OCI-LY1 (cell line): ENCODE results near the gene XIRP2.

ENCODE experiments used
- H2AFZ ChIP-seq: fragments of 200-600 bp; sonication (generic), shearing (Covaris generic); 2 replicates; pipeline ENCODE4 v1.6.0; 2014; ENCODE audit warnings: antibody characterized with exemption, mild to moderate bottlenecking, low read length
- H3F3A ChIP-seq: fragments of 200-600 bp; sonication (generic), shearing (Covaris generic); 2 replicates; pipeline ENCODE4 v1.6.0; 2014; ENCODE audit warnings: mild to moderate bottlenecking, antibody characterized with exemption, low read length, moderate library complexity; ENCODE audit not compliant: insufficient read depth
- H3K27ac ChIP-seq: fragments of 200-600 bp; sonication (generic); 2 replicates; pipeline ENCODE4 v1.5.1; 2014; ENCODE audit warnings: low read length, mixed run types, mild to moderate bottlenecking, low read depth; ENCODE audit not compliant: poor library complexity, severe bottlenecking
- H3K27me3 ChIP-seq: fragments of 200-600 bp; sonication (generic); 2 replicates; pipeline ENCODE4 v1.6.0; 2014; ENCODE audit warnings: antibody characterized with exemption, mild to moderate bottlenecking, low read length, moderate library complexity; ENCODE audit not compliant: insufficient read depth
- H3K36me3 ChIP-seq: fragments of 200-600 bp; sonication (generic); 2 replicates; pipeline ENCODE4 v1.6.1; 2014; ENCODE audit warnings: mild to moderate bottlenecking, antibody characterized with exemption, low read length, moderate library complexity, mixed read lengths; ENCODE audit not compliant: insufficient read depth
- H3K4me1 ChIP-seq: fragments of 200-600 bp; sonication (generic); 2 replicates; pipeline ENCODE4 v1.5.1; 2014; ENCODE audit warnings: mild to moderate bottlenecking, low read length, moderate library complexity; ENCODE audit not compliant: insufficient read depth, severe bottlenecking
- H3K4me2 ChIP-seq: fragments of 200-600 bp; sonication (generic), shearing (Covaris generic); 2 replicates; pipeline ENCODE4 v1.6.1; 2014; ENCODE audit warnings: low read length
- H3K4me3 ChIP-seq: fragments of 200-600 bp; sonication (generic); 2 replicates; pipeline ENCODE4 v1.5.1; 2014; ENCODE audit warnings: low read length, low read depth, mild to moderate bottlenecking, mixed read lengths; ENCODE audit not compliant: poor library complexity, severe bottlenecking
- H3K79me2 ChIP-seq: fragments of 200-600 bp; shearing (Covaris generic); 2 replicates; pipeline ENCODE4 v1.6.1; 2016; ENCODE audit warnings: mixed run types, low read length, mixed read lengths; ENCODE audit not compliant: insufficient read depth
- H3K9ac ChIP-seq: fragments of 200-600 bp; sonication (generic), shearing (Covaris generic); 2 replicates; pipeline ENCODE4 v1.6.1; 2014; ENCODE audit warnings: mild to moderate bottlenecking, low read length, mixed read lengths
- H3K9me2 ChIP-seq: fragments of 200-600 bp; sonication (generic), shearing (Covaris generic); 2 replicates; pipeline ENCODE4 v1.6.1; 2014; ENCODE audit warnings: low read depth, mild to moderate bottlenecking, low read length, mixed read lengths
- H3K9me3 ChIP-seq: fragments of 200-600 bp; shearing (Covaris generic); 2 replicates; pipeline ENCODE4 v1.6.1; 2014; ENCODE audit warnings: low read length, mixed read lengths
- H4K20me1 ChIP-seq: fragments of 200-600 bp; sonication (generic), shearing (Covaris generic); 2 replicates; pipeline ENCODE4 v1.6.0; 2016; ENCODE audit warnings: mild to moderate bottlenecking, low read length; ENCODE audit not compliant: insufficient read depth
- CTCF ChIP-seq: fragments of 200-600 bp; sonication (generic), shearing (Covaris generic); IDR thresholded peaks from 2 replicates; pipeline ENCODE4 v1.5.1; 2017; ENCODE audit warnings: mild to moderate bottlenecking, antibody characterized with exemption, low read length, moderate library complexity, mixed read lengths
- EZH2 ChIP-seq: fragments of 200-600 bp; sonication (generic), shearing (Covaris generic); IDR thresholded peaks from 2 replicates; pipeline ENCODE4 v1.8.0; 2017; ENCODE audit warnings: borderline replicate concordance, mixed run types, mild to moderate bottlenecking, antibody characterized with exemption, low read length, moderate library complexity, mixed read lengths

The XIRP2 gene

DNA sequence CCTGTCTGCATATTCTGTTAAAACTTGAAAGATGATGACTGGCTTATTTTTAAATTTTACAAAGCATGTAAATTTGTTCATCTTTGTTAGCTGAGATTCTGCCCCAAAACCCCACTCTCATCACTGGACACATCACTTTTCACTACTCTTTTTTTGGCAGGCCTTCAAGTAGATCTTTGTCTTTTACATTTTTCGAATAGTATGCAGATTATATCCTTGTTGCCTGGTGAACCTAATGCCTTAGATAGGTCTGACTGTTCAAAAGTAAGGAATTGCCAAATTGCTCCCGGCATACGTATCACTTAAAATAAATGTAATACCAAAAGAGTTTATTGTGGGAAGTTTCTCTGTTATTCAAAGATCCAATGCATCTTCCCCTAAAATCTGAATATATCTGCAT lies 303.3 kb downstream of the XIRP2 start:
- Histone ChIP-seq H3K4me2 (no peak overlapping the region), H3K79me2 (no peaks in the 10 kb centered on the region), H2AFZ (no peak overlapping the region), H3F3A (no peaks in the 10 kb centered on the region), H3K27ac (no peak overlapping the region), H3K27me3 (no peaks in the 10 kb centered on the region), H3K36me3 (no peaks in the 10 kb centered on the region), H3K4me1 (no peaks in the 10 kb centered on the region), H3K9me3 (no peaks in the 10 kb centered on the region), H3K4me3 (no peak overlapping the region), H3K9ac (no peak overlapping the region), H4K20me1 (no peaks in the 10 kb centered on the region), H3K9me2 (no peaks in the 10 kb centered on the region)
- TF ChIP-seq CTCF, result no peak
- TF ChIP-seq EZH2, result no peak

DNA sequence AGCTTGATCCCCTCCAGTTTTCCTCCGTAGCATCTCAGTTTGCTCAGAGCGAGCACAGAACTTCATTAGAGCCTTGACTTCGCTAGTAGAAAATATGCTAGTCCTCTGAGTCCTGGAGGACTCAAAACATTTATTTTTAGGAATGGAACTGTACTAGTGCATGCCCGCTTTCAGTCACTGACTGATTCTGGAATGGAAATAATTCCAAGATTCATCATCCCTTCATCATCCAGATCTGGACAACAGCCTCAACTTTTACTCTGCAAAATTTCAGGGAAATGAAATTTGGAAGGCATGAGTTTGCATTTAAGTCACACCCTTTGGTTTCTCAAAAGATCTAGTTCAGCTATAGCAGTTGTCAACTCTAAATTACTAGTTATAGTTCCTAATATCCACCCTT lies 304.6 kb downstream of the XIRP2 start:
- Histone ChIP-seq H3K9me2 (no peaks in the 10 kb centered on the region), H3K4me3 (no peak overlapping the region)

DNA sequence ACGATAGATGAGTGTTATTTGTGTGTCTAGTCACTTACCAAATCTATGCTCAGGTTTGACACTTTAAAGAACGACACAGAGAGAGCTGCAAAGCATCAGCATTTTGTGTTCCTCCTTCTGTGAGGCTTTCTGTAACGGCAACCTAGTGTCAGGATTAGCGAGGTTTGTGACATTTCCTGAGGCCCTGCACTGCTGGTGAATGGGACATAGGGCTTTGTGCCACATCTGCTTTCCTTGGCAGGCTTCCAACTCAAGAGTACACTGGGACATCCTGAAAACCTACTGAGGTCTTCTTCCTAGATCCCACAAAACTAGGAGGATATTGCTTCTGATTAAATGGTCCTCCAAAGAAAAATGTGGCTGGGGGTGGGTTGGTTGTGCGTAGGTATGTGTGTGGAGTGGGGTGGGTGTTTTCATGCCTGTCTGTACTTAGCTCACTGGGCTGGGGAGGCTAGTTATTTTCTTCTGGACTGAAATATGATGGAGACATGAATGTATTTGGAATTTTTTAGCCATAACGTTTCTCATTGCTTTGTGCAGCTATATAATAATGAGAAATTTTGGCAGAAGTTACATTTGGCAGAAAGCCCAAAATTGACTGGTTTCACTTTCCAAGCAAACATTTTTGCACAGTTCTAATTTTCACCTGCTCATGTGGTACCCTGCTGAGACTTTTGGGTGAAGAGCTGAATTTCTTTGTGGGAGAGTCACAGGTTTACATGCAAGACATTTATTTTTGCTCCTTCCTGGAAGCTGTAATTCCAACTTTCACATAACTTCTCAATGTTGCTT lies 308.4 kb downstream of the XIRP2 start:
- H3K27ac ChIP-seq, result no peak overlapping the region
- no peaks in the 10 kb centered on the region for H3K27me3 ChIP-seq
- H3K4me2 ChIP-seq, result no peak overlapping the region
- H3K9me3 ChIP-seq, result no peaks in the 10 kb centered on the region
- H3K9ac ChIP-seq, result no peak overlapping the region
- H3K9me2 ChIP-seq, result no peaks in the 10 kb centered on the region
- no peak overlapping the region for H3K4me3 ChIP-seq
- no peaks in the 10 kb centered on the region for H3K79me2 ChIP-seq
- TF ChIP-seq CTCF (no peak), EZH2 (no peak)
- H3K4me1 ChIP-seq, result no peaks in the 10 kb centered on the region
- H2AFZ ChIP-seq, result no peak overlapping the region
- no peaks in the 10 kb centered on the region for H3F3A ChIP-seq
- no peaks in the 10 kb centered on the region for H4K20me1 ChIP-seq
- H3K36me3 ChIP-seq, result no peaks in the 10 kb centered on the region

More for the DNA sequence above, 304.6 kb downstream of the XIRP2 start:
- no peaks in the 10 kb centered on the region for H3K27me3 ChIP-seq
- no peaks in the 10 kb centered on the region for H3F3A ChIP-seq
- H3K4me2 ChIP-seq, result no peak overlapping the region
- no peak overlapping the region for H3K9ac ChIP-seq
- H3K4me1 ChIP-seq, result no peaks in the 10 kb centered on the region
- H3K36me3 ChIP-seq, result no peaks in the 10 kb centered on the region
- no peaks in the 10 kb centered on the region for H3K9me3 ChIP-seq
- H3K79me2 ChIP-seq, result no peaks in the 10 kb centered on the region
- H3K27ac ChIP-seq, result no peak overlapping the region
- no peak overlapping the region for H2AFZ ChIP-seq
- TF ChIP-seq CTCF (no peak), EZH2 (no peak)
- no peaks in the 10 kb centered on the region for H4K20me1 ChIP-seq
